GM18873 (cell line): ENCODE data around the gene WDR18.
"Not testable (repeated sequence)": the region's sequence is repeated elsewhere in the genome, so short reads cannot be mapped to it uniquely, and the experiment has no call there.

Experiments used
- ATAC-seq: cut with Tn5 transposase; IDR thresholded peaks from one replicate; pipeline ENCODE4 v1.9.1; 2021; ENCODE audit warnings: mild to moderate bottlenecking, moderate library complexity, moderate number of reproducible peaks; ENCODE audit not compliant: unreplicated experiment, low FRiP score

Gene WDR18

DNA sequence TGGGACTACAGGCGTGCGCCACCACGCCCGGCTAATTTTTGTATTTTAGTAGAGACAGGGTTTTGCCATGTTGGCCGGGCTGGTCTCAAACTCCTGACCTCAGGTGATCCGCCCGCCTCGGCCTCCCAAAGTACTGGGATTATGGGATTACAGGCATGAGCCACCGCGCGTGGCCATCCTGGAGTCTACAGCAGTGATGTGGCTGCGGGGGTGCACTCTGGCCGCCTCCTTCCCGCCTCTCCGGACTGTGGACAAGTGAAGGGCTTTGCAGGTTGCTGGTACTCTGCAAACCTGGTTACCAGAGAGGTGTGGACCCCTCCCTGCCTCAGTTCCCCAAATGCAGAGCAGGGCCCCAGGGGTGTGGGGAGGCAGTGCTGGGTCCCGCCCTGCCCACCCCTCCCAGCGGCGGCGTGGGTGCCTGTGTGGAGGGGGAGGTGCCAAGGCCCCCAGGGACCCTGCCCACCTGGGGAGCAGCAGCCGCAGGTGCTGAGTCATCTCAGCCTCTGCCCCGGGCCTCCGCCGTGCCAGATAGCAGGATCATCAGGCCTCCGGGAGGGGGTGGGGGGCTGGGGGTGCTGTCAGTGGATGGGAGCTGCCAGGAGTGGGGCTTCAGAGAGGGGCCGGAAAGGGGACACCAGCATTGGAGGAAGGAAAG lies 35.2 kb upstream of the WDR18 start:
- ATAC-seq: no peak

DNA sequence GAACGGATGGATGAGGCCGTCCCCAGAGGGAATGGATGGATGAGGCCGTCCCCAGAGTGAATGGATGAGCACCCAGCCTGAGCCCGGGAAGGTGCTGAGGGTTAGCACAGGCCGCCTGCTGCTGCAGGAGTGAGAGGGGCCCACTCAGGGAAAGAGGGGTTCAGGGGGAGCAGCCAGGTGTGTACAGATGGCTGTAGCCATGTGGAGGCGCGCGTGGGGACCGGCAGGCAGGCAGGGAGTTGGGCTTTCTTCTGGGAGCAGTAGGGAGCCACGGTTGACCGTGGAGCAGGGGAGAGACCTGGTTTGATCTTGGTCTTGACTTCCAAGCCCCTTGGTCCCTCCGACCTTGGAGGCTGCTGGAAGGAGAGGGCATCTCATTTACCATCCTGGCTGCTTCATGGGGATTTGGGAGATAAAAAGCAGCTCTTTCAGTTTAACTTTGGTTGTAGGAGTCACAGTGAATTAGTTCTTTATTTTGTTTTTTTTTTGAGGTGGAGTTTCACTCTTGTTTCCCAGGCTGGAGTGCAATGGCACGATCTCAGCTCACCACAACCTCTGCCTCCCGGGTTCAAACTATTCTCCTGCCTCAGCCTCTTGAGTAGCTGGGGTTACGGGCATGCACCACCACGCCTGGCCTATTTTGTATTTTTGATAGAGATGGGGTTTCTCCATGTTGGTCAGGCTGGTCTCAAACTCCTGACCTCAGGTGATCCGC lies 33.6 kb upstream of the WDR18 start:
- ATAC-seq: no peak

DNA sequence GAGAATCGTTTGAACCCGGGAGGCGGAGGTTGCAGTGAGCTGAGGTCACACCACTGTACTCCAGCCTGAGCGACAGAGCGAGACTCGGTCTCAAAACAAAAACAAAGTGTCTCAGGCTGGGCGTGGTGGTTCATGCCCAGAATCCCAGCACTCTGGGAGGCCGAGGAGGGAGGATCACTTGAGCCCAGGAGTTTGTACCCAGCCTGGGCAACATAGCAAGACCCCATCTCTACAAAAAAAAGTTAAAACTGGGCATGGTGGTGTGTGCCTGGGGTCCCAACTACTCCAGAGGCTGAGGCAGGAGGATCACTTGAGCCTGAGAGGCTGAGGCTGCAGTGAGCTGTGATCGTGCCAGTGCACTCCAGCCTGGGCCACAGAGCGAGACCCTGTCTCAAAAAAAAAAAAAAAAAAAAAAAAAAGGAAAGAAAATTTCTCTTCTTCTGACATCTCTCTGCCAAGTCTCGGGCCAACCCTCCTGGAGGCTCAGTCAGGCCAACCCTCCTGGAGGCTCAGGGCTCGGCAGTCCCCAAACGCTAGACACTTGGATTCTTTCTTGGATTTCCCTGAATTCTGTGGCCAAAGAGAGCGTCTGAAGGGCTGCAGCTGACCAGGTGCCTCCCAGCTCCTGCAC lies 32.0 kb upstream of the WDR18 start:
- no peak for ATAC-seq

DNA sequence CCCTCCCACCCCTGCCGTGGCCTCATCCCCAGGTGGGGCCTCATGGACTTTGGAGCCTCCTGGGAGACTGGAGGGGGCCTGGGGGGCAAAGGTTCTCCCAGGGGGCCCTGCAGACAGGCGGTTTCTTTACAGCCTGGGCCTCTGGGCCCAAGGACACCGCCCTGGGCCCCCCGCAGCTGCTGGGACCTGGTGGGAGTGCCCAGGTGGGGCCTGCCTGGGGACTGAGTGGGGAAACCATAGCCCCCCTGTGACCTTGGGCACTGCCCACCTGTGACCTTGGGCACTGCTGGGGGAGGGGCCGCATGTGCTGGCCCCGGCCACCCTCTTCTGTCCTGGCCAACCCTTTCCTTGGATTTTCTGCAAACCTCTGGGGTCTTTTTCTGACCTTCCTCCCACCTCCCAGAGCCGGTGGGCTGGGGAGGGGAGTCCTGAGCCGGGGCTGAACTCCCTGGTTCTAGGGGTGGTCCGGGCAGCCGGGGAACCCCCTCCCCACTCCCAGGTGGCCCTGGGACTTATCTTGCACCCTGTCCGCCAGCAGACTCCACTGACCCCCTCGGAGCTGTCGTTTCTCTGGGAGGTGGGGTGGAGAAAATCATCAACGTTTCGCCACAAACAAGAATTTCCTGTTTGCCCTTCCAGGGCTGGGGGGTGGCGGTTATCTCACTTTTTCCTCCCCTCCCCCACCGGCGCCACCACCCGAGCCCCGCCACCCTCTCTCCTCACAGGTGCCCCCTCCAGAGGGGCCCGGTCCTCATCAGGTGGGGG lies 31.3 kb upstream of the WDR18 start:
- ATAC-seq: no peak

DNA sequence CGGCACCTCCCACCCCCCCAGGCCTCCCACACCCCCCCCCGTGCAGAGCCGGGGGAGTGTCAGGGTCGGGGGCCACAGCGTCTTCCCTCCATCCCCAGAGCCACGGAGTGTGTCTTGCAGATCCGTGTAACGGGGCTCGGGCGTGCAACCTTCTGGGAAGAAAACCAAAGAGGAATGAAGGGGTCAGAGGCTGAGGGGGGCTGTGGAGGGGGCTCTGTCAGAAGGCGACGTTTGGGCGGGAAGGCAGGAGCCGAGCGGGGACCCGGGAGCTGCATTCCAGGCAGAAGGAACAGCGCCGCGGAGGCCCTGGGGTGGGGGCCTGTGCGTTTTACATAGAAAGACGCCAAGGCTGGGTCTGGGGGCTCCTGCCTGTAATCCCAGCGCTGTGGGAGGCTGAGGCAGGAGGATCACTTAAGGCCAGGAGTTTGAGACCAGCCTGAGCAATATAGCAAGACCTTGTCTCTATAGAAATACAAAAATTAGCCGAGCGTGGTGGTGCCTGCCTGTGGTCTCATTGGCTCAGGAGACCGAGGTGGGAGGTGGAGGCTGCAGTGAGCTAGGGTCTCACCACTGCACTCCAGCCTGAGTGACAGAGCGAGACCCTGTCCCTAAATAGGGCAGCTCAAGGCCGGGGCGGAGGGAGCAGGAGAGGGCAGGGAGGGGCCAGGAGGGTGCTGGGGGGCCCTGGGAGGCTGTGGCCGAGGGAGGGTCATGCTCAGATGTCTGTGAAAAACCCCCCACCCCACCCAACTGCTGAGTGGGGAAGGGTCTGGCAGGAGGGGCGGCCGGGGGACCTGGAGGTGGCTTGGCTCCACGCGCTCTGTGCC lies 30.5 kb upstream of the WDR18 start:
- ATAC-seq: no peak

DNA sequence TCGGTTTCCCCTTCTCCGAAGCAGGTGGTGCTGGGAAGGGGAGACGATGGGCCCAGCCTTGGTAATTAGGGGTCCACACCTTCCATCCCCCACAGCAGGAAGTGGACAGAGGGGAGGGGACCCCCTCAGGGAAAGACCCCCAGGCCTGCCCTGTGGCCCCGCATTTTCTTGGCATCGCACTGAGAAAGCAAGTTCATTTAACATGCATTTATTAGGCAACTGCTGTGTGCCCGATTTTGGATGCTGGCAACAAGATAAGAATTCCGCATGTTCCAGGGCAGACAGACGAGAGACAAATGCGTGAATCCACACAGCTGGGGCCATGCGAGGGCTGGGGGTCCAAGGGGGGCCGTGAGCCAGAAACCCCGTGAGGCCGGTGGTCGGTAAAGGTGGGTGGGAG lies 29.9 kb upstream of the WDR18 start:
- ATAC-seq: no peak

DNA sequence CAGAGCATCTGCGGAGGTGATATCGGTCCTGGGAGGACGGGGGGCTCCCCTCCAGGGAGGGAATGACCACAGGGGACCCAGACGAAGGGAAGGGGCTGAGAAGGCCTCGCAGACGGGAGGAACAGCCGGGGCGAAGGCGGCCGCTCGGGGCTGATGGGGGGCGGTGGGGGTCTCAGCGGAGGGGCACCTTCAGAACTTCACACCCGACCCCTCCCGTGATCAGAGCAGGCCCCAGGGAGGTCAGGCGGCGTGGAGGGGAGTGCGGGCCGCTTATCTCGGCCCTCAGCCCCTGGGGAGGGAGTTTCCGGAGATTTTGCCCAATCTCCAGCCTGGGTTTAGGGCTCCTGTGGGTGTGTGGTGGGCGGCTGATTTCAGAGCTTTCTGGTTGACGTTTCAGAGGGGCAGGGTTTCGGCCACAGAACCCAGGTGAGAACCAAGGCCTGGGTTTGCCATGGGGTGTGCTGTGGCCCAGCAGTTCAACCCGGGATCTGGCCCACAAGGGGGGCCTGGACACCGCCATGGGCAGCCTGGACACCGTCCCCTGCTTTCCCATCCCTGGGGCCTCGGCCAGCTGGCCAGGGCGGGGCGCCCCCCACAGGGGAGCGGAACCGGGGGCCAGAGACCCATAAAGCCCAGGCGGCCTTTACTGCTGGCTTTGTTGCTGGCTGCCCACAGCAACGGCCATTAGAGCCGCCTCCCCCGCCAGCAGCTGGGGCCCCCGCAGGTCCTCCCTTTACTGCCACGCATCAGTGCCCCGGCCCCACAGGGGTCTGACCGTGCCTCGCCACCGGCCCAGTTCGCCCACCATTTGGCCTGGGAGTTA lies 29.3 kb upstream of the WDR18 start:
- no peak for ATAC-seq

DNA sequence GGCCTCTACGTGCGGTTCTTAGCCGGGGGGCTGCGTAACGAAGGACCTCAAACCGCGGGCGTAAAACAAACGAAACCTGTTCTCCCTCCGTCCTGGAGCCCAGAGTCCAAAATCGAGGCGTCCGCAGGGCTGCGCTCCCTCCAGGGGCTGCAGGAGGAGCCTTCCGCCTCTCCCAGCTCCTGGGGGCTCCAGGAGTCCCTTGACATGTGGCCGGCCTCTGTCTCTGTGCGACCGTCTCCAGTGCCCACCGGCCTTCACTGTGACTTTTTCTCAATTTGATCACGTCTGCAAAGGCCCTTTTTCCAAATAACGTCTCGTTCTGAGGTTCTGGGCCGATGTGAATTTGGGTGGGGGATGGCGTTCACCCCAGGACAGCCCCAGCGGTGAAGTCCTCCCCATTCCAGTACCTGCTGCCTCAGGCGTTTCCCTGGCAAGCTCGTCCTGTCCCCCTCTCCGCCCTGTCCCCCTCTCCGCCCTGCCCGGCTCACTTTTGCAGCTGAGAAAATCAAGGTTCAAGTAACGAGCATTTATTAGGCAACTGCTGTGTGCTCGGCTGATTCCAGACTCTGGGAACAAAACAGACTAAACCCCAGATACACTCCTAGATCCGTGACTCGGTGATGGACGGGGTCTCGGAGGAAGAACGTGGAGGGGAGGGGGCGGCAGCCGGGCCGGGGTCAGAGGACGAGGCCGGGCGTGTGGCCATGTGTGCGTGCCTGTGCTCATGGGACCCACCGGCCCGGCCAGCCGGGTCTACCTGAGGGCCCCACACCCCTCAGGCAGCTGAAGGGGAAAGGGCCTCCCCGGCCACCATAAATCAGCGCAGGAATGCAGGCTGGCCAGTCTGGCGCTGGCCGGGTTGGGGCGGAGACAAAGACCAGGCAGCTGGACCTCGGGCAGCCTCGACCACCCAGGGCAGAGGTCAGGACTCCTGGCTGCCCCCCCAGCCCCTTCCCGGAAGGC lies 28.1 kb upstream of the WDR18 start:
- ATAC-seq: no peak

DNA sequence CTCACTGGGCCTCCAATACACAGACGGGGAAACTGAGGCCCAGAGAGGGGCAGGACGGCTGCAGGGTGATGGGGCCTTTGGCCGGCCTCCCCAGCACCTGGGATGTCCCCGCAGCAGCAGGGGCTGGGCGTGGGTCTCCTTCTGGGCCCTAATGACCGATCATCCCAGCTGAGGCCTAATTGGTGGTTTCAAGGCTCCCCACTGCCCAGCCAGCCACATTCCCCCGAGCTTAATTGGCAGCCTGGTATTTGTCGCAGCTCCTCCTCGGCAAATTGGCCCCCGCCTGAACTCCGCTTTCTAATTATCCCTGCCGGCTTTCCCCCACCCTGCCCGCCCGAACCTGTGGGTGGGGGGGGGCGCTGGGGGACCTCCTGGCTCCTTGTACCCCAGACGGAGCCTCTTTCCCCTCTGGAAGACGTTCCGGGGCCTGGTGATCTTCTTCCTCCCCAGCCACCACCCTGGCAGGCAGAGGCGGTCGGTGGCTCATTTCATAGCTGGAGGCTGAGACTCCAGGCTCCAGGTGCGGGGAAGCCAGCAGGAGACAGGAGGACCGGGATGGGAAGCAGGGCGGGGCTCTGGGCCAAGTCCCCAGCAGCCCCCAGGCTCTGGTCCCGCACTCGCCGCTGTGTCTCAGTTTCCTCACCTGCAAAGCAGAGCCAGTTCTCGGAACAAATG lies 27.2 kb upstream of the WDR18 start:
- no peak for ATAC-seq

DNA sequence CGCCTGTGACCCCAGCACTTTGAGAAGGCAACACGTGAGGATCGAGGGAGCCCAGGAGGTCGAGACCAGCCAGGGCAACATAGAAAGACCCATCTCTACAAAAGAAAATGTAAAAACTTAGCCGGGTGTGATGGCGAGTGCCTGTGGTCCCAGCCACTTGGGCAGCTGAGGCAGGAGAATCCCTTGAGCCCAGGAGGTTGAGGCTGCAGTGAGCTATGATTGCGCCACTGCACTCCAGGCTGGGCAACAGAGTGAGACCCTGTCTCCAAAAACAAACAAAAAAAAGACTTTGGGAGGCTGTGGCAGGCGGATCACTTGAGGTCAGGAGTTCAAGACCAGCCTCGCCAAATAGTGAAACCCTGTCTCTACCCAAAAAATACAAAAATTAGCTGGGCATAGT lies 26.6 kb upstream of the WDR18 start:
- ATAC-seq: not testable (repeated sequence)

DNA sequence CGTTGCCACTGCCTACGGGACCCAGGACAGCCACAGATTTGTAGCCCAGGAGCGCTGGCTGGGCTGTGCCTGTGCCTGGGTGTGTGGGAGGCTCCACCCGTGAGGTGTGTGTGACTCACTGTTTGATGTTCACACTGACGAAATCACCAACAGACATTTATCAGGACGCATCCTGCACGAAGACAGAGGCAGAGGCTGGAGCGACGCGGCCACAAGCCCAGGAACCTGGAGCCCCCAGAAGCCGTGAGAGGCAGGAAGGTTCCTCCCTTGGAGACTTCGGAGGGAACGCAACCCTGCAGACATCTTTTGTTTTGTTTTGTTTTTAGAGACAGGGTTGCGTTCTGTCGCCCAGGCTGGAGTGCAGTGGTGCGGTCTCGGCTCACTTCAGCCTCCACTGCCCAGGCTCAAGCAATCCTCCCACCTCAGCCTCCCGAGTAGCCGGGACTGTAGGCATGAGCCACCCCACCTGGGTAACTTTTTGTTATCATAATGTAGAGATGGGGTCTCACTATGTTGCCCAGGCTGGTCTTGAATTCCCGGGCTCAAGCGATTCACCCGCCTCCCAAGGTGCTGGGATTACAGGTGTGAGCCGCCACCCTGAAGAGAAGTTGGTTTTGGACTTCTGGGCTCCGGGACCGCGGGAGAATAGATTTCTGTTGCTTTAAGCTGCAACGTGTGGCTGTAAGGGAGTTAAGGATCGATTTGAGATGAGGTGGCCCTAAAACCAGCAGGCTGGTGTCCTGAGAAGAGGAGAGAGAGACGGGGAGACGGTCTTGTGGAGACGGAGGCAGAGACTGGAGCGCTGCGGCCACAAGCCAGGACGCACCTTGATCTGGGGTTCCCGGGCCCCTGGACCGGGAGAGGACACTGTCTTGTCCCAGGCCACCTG lies 24.9 kb upstream of the WDR18 start:
- no peak for ATAC-seq

DNA sequence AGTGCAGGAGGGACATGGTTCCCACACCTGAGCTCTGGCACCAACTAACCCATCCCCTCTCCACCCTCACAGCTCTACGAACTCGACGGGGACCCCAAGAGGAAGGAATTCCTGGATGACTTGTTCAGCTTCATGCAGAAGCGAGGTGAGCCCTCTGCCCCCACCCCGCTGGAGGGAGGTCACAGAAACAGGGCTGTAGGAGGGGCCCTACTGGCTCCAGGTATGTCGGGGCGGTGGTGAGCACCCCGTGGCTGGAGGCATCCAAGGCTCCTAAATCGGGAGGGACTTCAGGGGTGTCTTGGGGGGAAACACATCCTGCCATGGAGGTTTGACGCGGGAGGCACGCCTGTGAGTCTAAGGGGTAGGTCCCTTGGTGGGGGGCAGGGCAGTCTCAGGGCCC lies 24.1 kb upstream of the WDR18 start:
- ATAC-seq: no peak

DNA sequence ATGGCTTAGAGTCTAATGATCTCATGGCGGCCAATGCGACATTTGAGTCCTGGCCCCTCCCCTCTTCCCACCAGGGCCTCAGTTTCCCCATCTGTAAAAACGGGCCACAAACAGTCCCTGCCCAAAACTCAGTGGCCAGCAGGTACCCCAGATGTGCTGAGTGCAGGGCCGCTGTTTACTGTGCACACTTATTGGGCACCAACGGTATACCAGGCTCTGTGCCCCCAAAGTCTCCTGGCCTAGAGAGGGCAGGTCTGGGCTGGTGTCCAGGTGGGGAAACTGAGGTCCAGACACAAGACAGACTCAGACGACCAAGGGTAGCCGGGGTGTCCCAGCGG lies 23.6 kb upstream of the WDR18 start:
- no peak for ATAC-seq

DNA sequence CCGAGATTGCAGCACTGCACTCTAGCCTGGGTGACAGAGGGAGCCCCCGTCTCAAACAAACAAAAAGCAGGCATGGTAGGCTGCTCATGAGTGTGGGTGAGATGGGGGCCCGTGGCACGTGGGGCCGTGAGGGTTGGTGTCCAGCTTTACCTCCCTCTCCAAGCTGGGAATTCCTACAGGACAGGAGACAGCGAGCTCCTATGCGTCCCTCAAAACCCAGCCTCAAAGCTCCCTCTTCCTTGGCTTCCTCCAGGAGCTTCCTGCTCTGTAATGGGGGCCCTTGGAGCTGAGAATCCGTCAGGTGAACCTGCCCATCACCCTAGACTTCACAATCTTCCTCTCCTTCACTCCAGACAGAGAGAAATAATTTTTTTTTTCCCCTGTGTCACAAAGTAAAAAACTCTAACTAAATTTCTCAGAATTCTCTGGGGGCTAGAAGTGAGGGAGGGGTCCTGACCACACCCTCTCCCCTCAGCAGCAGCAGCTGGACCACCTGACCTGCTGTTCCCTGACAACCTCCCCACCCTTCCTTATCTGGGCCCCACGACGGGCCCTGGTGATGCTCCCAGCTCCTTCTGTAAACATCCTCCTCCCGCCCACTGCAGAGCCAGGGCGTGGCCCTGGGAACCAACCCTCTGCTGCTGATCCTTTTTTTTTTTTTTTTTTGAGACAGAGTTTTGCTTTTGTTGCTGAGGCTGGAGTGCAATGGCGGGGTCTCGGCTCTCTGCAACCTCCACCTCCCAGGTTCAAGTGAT lies 22.1 kb upstream of the WDR18 start:
- ATAC-seq: no peak

DNA sequence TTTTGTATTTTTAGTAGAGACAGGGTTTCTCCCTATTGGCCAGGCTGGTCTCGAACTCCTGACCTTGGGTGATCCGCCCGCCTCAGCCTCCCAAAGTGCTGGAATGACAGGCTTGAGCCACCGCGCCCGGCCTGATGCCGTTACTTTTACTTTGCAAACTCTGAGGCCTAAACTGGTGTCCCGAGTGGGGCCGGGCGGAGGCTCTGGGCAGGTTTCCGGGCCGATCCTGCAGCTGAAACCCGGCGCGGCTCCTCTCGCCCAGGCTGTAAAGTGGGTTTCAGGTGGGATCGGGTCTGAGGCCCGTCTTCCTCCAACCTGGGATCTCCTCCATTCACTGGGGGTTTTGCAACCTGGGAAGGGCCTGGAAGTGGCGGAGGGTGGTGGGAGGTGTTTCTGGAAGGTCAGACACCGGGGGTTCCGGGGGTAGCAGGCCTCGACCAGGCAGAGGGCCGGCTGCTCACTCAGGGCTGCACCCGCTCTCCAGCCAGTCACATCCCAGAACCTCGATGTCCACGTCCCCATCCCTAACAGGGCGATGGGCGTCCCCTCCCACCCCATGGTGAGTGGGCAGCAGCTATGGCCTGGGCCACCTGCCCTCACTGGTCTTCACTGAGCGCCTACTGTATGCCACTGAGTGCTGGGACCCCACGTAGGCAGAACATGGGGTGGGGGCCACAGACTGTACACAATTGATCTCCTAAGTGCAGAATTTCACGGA lies 21.3 kb upstream of the WDR18 start:
- no peak for ATAC-seq

DNA sequence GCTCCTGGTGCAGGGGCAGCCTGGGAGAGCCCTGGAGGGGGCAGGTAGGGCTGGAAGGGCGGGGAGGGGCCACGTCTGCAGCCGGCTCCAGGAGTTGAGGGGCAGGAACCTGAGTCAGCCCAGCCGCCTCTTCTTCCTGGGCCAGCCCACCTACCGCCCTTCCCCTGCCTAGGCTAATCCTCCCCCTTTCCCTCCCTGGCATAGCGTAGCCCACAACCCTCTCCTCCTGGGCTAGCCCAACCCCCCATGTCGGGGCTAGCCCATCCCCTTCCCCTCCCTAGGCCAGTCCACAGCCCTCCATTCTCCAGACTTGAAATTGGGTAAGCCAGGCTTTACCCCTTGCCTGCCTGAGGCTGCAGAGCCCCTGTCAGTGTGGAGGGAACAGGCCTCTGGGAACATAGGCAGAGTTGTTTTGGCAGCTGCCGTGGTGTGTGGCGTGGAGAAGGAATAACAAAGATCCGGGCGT lies 20.6 kb upstream of the WDR18 start:
- ATAC-seq: no peak
